ENCODE results near the gene IDH1. TPM values are rescaled to one million over a fixed set of nuclear protein-coding genes. Genes with fewer than 3 reads are reported as not detected.
"Not testable (repeated sequence)": the region's sequence is repeated elsewhere in the genome, so short reads cannot be mapped to it uniquely, and the experiment has no call there.

Gene IDH1
- total RNA-seq, 2 experiments from 2014 or later, result 21.1 to 23.7 TPM

GRCh38 chr2:208256849-208257813 is 2.3 kb upstream of the IDH1 start:
- POLR2A ChIA-PET; H3K27ac Mint-ChIP-seq; H3K4me3 Mint-ChIP-seq; H3K9me3 Mint-ChIP-seq (ENCODE audit: low read depth); ATAC-seq; H3K27me3 Mint-ChIP-seq; DNase-seq: not testable (repeated sequence)
- H3K4me1 Mint-ChIP-seq, result peaks cover 18% of the 10 kb centered on the region
- intact Hi-C loops (cut with DNase I, micrococcal nuclease), result loop anchor here in 1 of 2 experiments (5.0 kb wide), 2 partner anchors 485 to 950 kb away; no protein-coding TSS in a partner anchor
- H3K36me3 Mint-ChIP-seq (ENCODE audit: low read depth), result peaks cover 12% of the 10 kb centered on the region
- CTCF ChIA-PET, result interaction anchor here (0.7 to 6.0 kb wide), 3 partner anchors 10 to 81 kb away, joined by 3 to 49 read pairs (median 5); partner anchors contain the start of gene PIKFYVE

- CTCF ChIA-PET, result interaction anchor here (0.7 to 6.0 kb wide), 4 partner anchors 11 to 81 kb away, joined by 3 to 49 read pairs (median 4); partner anchors contain the start of gene PIKFYVE
- Mint-ChIP-seq H3K4me3 (no peak overlapping the region), H3K27me3 (no peaks in the 10 kb centered on the region), H3K36me3 (ENCODE audit: low read depth) (peaks cover 12% of the 10 kb centered on the region), H3K4me1 (peaks cover 18% of the 10 kb centered on the region), H3K9me3 (ENCODE audit: low read depth) (no peaks in the 10 kb centered on the region), H3K27ac (no peak overlapping the region)
- ATAC-seq, result no peak
- POLR2A ChIA-PET, result no interaction called here
- peak; percentile 9 for DNase-seq
- intact Hi-C loops (cut with DNase I, micrococcal nuclease), result loop anchor here in 1 of 2 experiments (5.0 kb wide), 2 partner anchors 484 to 951 kb away; no protein-coding TSS in a partner anchor
Measured at GRCh38 chr2:208256192-208256782, 1.4 kb upstream of the IDH1 start.

- H3K27me3 Mint-ChIP-seq, result no peaks in the 10 kb centered on the region
- peaks cover 15% of the 10 kb centered on the region for H3K36me3 Mint-ChIP-seq (ENCODE audit: low read depth)
- CTCF ChIA-PET, result interaction anchor here (0.8 to 6.0 kb wide), 5 partner anchors 12 to 240 kb away, joined by 3 to 49 read pairs (median 6); partner anchors contain the start of gene PIKFYVE
- H3K27ac Mint-ChIP-seq, result peak overlapping the region; percentile 42
- POLR2A ChIA-PET, result no interaction called here
- no peaks in the 10 kb centered on the region for H3K9me3 Mint-ChIP-seq (ENCODE audit: low read depth)
- H3K4me3 Mint-ChIP-seq, result peak overlapping the region; percentile 85
- H3K4me1 Mint-ChIP-seq, result peaks cover 18% of the 10 kb centered on the region
- intact Hi-C loops (cut with DNase I, micrococcal nuclease), result loop anchor here (1.0 to 5.0 kb wide), 7 partner anchors 10 to 952 kb away; partner anchors contain the start of genes CCNYL1 (in 1 of the 2) and PIKFYVE (in 1 of the 2)
- DNase-seq (no peak), ATAC-seq (no peak)
Measured at GRCh38 chr2:208255557-208256106, 761 bp upstream of the IDH1 start.

DNA sequence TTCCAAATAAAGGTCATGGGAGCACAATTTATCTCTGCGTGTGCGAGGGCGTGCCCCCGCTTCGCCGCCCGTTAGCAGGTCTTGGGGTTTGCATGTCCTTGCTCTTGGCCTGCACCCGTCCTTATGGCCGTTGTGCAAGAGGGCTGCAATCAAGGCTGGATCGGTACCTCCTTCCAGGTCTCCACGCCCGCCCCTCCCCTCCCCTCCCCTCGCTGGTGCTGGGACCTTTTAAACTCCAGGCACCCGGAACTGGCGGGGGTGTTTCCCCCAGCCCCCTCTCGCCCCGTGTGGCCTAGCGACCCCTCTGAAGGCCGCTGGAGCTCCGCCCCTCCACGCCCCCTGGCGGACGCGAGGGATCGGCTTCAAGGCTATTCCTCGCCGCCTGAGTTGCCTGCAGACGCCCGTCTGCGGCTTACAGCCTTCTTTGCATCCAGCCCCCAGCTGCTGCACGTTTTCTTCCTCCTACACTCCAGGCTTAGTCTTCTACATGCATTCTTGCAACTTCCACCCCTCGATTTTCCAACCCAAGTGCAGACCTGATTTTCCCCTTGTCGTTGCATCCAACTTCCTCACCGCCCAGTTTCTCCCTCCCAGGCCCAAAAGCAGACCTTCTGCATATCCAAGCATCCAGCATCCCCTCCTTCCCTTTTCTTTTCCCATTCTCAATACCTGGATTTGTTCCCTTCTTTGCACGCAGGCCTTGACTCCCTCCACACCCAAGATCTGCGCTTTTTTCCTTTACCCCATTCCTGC is 577 bp downstream of the IDH1 start:
- Mint-ChIP-seq H3K4me3 (peak overlapping the region; percentile 85), H3K36me3 (ENCODE audit: low read depth) (peaks cover 25% of the 10 kb centered on the region), H3K4me1 (peaks cover 18% of the 10 kb centered on the region), H3K9me3 (ENCODE audit: low read depth) (no peaks in the 10 kb centered on the region), H3K27ac (peak overlapping the region; percentile 42), H3K27me3 (no peaks in the 10 kb centered on the region)
- DNase-seq (peak; percentile 88), ATAC-seq (peak; percentile 71)
- intact Hi-C loops (cut with DNase I, micrococcal nuclease), result loop anchor here (1.0 to 5.0 kb wide), 4 partner anchors 58 to 153 kb away; no protein-coding TSS in a partner anchor
- POLR2A ChIA-PET, result interaction anchor here (0.6 to 1.6 kb wide), 2 partner anchors 11 to 76 kb away, joined by 3 to 6 read pairs; partner anchors contain the start of gene PIKFYVE
- CTCF ChIA-PET, result interaction anchor here (0.6 to 6.0 kb wide), 13 partner anchors 8 to 627 kb away, joined by 3 to 49 read pairs (median 3); partner anchors contain the start of gene PIKFYVE

GRCh38 chr2:208253600-208254117 is 1.2 kb downstream of the IDH1 start:
- no peak for ATAC-seq
- Mint-ChIP-seq H3K4me1 (peaks cover 18% of the 10 kb centered on the region), H3K27me3 (no peaks in the 10 kb centered on the region), H3K9me3 (ENCODE audit: low read depth) (no peaks in the 10 kb centered on the region), H3K4me3 (peak overlapping the region; percentile 85), H3K36me3 (ENCODE audit: low read depth) (peaks cover 27% of the 10 kb centered on the region), H3K27ac (peak overlapping the region; percentile 69)
- intact Hi-C loops (cut with DNase I, micrococcal nuclease), result loop anchor here (1.0 to 5.0 kb wide), 4 partner anchors 59 to 153 kb away; no protein-coding TSS in a partner anchor
- POLR2A ChIA-PET, result interaction anchor here (0.6 to 1.6 kb wide), 2 partner anchors 12 to 76 kb away, joined by 3 to 6 read pairs; partner anchors contain the start of gene PIKFYVE
- no peak for DNase-seq
- CTCF ChIA-PET, result interaction anchor here (0.6 to 6.0 kb wide), 12 partner anchors 9 to 96 kb away, joined by 3 to 49 read pairs (median 3); partner anchors contain the start of gene PIKFYVE

- Mint-ChIP-seq H3K4me1 (peaks cover 18% of the 10 kb centered on the region), H3K27me3 (no peaks in the 10 kb centered on the region), H3K27ac (no peak overlapping the region), H3K36me3 (ENCODE audit: low read depth) (peaks cover 33% of the 10 kb centered on the region), H3K4me3 (peak overlapping the region; percentile 85), H3K9me3 (ENCODE audit: low read depth) (no peaks in the 10 kb centered on the region)
- DNase-seq (no peak), ATAC-seq (no peak)
- ChIA-PET POLR2A (interaction anchor here (1.6 kb wide), 1 partner anchor 13 kb away, joined by 6 read pairs; the partner anchor contains the start of gene PIKFYVE), CTCF (interaction anchor here (0.7 to 6.0 kb wide), 5 partner anchors 10 to 77 kb away, joined by 3 to 49 read pairs (median 9); partner anchors contain the start of gene PIKFYVE)
- intact Hi-C loops (cut with DNase I, micrococcal nuclease), result loop anchor here in 1 of 2 experiments (5.0 kb wide), 1 partner anchor 59 kb away; no protein-coding TSS in a partner anchor
Measured at GRCh38 chr2:208252716-208253492, 2.0 kb downstream of the IDH1 start.

DNA sequence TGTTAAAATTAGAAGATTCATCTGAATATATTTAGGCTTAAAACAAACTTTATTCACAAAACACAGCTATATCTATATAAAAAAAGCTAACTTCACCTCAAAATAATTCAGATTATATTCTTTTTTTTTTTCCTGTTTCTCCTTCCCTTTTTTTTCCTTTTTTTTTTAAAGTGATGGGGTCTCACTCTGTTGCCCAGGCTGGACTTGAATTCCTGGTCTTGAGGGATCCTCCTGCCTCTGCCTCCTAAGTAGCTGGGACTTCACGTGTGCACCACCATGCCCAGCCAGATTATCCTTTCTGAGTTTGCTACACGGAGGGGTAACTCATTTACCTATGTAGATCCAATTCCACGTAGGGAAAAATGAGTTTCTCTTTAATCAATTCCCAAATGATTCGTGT is 3.8 kb downstream of the IDH1 start:
- Mint-ChIP-seq H3K4me3 (no peak overlapping the region), H3K4me1 (peaks cover 18% of the 10 kb centered on the region), H3K27me3 (no peaks in the 10 kb centered on the region), H3K36me3 (ENCODE audit: low read depth) (peaks cover 37% of the 10 kb centered on the region), H3K9me3 (ENCODE audit: low read depth) (no peaks in the 10 kb centered on the region), H3K27ac (no peak overlapping the region)
- DNase-seq, result no peak
- CTCF ChIA-PET, result interaction anchor here (0.6 to 6.0 kb wide), 2 partner anchors 16 to 62 kb away, joined by 4 to 49 read pairs; partner anchors contain the start of gene PIKFYVE
- POLR2A ChIA-PET, result no interaction called here
- ATAC-seq, result no peak
- intact Hi-C loops (cut with DNase I, micrococcal nuclease), result loop anchor here in 1 of 2 experiments (5.0 kb wide), 1 partner anchor 61 kb away; no protein-coding TSS in a partner anchor

DNA sequence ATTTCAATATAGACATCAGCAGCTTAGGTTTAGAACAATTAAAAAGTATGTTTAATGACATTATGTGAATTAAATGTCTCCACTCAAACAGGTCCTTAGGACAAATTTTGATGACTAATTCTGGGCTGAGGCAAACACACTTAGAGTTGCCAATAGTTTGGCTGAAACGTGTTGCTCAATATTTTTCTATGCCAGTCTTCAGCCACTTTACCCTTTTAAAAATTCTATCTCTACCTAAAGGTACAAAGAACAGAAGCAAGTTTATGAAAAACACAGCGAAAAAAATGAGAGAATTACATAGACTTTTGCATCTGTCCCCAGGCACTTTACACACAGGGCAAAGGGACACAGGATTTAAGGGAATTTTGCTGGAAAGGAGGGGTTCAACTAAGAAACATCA is 4.5 kb downstream of the IDH1 start:
- intact Hi-C loops (cut with DNase I, micrococcal nuclease), result loop anchor here in 1 of 2 experiments (5.0 kb wide), 1 partner anchor 62 kb away; no protein-coding TSS in a partner anchor
- Mint-ChIP-seq H3K9me3 (ENCODE audit: low read depth) (no peaks in the 10 kb centered on the region), H3K4me3 (no peak overlapping the region), H3K27me3 (no peaks in the 10 kb centered on the region), H3K4me1 (peaks cover 15% of the 10 kb centered on the region), H3K36me3 (ENCODE audit: low read depth) (peaks cover 37% of the 10 kb centered on the region), H3K27ac (no peak overlapping the region)
- ChIA-PET CTCF (interaction anchor here (0.6 to 1.6 kb wide), 2 partner anchors 61 to 75 kb away, joined by 3 to 4 read pairs; no protein-coding TSS in a partner anchor), POLR2A (no interaction called here)
- ATAC-seq (no peak), DNase-seq (no peak)

DNA sequence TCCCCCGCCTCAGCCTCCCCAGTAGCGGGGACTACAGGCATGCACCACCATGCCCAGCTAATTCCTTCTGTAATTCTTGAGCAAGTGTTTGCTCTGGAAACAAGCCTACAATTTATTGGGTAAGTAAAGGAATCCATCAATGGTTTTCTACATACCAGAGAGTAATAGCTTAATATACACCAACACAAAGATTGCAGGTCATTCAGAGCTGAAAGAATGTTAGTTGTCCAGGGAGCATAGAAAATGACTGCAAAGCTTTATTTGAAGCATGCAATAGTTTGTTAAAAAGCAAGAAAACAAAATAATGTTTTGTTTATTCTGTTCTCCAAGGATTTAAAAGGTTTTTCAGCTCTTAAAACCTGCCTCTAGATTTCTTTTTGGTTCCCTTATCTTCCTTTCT is 5.6 kb downstream of the IDH1 start:
- Mint-ChIP-seq H3K36me3 (ENCODE audit: low read depth) (peaks cover 41% of the 10 kb centered on the region), H3K4me3 (no peak overlapping the region), H3K27me3 (no peaks in the 10 kb centered on the region), H3K27ac (no peak overlapping the region), H3K4me1 (peaks cover 15% of the 10 kb centered on the region), H3K9me3 (ENCODE audit: low read depth) (no peaks in the 10 kb centered on the region)
- ATAC-seq (no peak), DNase-seq (no peak)
- intact Hi-C loops (cut with DNase I, micrococcal nuclease), result no loop called here
- CTCF ChIA-PET, result interaction anchor here (1.6 kb wide), 1 partner anchor 74 kb away, joined by 3 read pairs; no protein-coding TSS in a partner anchor
- POLR2A ChIA-PET, result no interaction called here

Data from activated CD4-positive, alpha-beta T cell treated with anti-CD3 and anti-CD28 coated beads for 36 hours (primary cell).